Measurements from ENCODE around the gene RPS6KL1.

Gene RPS6KL1

GRCh38 chr14:74951443-74952179 lies 28.6 kb upstream of the RPS6KL1 start:
- Histone ChIP-seq H3K9me3 (ENCODE audit: control insufficient read depth, insufficient read depth, low read length) (no peaks in the 10 kb centered on the region), H3K4me3 (ENCODE audit: low read length) (no peak overlapping the region), H3K27ac (ENCODE audit: low read length) (no peak overlapping the region), H3K4me1 (ENCODE audit: control insufficient read depth, insufficient read depth, low read length) (peaks cover 2% of the 10 kb centered on the region; the same call in 1 of the 2 replicates), H3K27me3 (ENCODE audit: control insufficient read depth, insufficient read depth, low read length) (no peaks in the 10 kb centered on the region; the same call in 1 of the 2 replicates), H3K36me3 (ENCODE audit: control insufficient read depth, insufficient read depth, low read length) (no peaks in the 10 kb centered on the region)
- no CpG with 5 or more reads among the region's 15 CpGs for WGBS (ENCODE audit: insufficient coverage, insufficient read length)
- no peak for DNase-seq (ENCODE audit: low read depth, low spot score)

DNA sequence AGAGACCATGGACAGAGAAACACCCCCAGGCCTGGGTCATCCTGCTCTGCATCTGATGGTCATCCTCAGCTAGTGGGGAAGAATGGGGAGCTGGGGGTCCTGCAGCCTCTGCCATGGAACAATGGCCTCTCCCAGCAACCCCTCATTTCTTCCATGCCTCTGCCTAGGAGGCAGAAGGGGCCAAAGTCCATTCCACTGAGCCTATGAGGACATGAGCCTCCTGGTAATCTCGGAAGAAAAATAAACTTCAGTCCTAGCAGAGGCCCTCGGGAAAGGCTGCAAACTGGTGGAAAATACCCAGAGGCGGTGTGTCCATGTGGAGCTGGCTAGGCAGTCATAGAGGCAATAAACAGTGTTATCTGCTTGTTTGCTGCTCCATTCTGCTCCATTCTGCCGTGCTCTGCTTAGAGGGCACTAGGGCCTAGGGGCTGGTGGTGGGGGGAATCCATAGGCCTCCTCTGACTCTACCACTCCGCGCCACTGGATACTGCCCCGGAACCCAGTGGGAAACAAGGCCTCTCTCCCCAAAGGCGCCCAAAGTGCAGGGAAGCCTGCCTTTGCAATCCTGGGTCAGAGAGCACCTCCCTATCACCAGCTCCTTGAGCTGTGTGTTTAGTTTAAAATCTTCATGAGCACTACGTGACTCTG lies 27.9 kb upstream of the RPS6KL1 start:
- peaks cover 5% of the 10 kb centered on the region; the same call in 1 of the 2 replicates for H3K4me1 ChIP-seq (ENCODE audit: control insufficient read depth, insufficient read depth, low read length)
- H3K27me3 ChIP-seq (ENCODE audit: control insufficient read depth, insufficient read depth, low read length), result no peaks in the 10 kb centered on the region; the same call in 1 of the 2 replicates
- H3K9me3 ChIP-seq (ENCODE audit: control insufficient read depth, insufficient read depth, low read length), result no peaks in the 10 kb centered on the region
- H3K36me3 ChIP-seq (ENCODE audit: control insufficient read depth, insufficient read depth, low read length), result no peaks in the 10 kb centered on the region
- no peak for DNase-seq (ENCODE audit: low read depth, low spot score)
- no CpG with 5 or more reads among the region's 9 CpGs for WGBS (ENCODE audit: insufficient coverage, insufficient read length)
- no peak overlapping the region for H3K27ac ChIP-seq (ENCODE audit: low read length)
- H3K4me3 ChIP-seq (ENCODE audit: low read length), result no peak overlapping the region

DNA sequence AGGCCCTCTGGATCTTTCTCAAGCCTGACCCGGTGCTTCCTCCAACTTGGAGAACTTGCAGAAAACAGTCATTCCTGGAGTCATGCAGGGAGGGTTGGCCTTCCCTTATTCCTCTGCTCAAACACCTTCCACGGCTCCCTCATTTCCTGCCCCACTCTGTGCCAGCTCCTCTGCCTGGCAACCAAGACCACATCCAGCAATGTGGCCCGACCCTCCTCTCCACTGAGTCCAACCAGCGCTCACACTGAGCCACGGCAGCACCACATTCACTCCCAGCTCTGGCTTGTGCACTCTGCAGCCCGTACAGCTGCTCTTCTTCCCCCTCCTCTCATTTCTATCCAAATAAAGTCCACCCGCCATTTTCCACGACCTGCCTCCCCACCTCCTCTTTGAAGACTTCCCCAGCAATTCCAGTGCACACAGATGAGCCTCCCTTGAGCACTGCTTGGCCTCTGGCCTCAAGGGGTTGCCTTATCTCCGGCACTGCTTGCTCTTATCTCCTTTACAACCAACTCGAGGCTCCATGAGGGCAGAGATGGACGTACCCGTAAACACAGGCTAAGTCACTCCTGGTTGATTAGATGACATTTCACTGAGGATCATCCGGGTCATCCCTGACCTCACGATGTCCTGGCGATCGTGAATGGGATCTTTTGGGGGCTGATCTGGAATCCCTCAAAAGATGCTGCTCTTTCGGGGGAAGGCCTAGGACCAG lies 27.0 kb upstream of the RPS6KL1 start:
- no peak for DNase-seq (ENCODE audit: low read depth, low spot score)
- no peaks in the 10 kb centered on the region for H3K36me3 ChIP-seq (ENCODE audit: control insufficient read depth, insufficient read depth, low read length)
- H3K27me3 ChIP-seq (ENCODE audit: control insufficient read depth, insufficient read depth, low read length), result no peaks in the 10 kb centered on the region
- H3K4me1 ChIP-seq (ENCODE audit: control insufficient read depth, insufficient read depth, low read length), result peaks cover 5% of the 10 kb centered on the region; the same call in 1 of the 2 replicates
- H3K27ac ChIP-seq (ENCODE audit: low read length), result no peak overlapping the region
- H3K4me3 ChIP-seq (ENCODE audit: low read length), result no peak overlapping the region
- no CpG with 5 or more reads among the region's 17 CpGs for WGBS (ENCODE audit: insufficient coverage, insufficient read length)
- no peaks in the 10 kb centered on the region for H3K9me3 ChIP-seq (ENCODE audit: control insufficient read depth, insufficient read depth, low read length)

DNA sequence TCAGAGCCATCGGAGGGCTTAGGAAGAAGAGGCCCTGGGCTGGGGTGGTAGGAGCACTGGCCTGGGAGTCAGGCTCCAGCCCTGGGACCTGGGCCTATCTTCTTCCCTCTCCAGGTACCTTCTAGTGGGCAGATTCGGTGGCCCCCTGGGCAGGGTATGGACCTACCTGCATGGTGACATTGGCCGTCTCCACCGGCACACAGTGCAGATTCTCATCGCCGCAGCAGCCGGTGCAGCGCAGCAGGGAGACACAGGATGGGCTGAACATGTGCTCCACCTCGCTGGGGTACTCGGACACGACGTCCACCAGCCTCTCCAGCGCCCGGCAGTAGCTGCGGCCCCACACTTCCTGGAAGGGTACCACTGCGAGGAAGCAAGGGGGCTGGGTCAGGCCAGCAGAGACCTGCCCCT lies 26.1 kb upstream of the RPS6KL1 start:
- no CpG with 5 or more reads among the region's 16 CpGs for WGBS (ENCODE audit: insufficient coverage, insufficient read length)
- no peaks in the 10 kb centered on the region for H3K9me3 ChIP-seq (ENCODE audit: control insufficient read depth, insufficient read depth, low read length)
- H3K27ac ChIP-seq (ENCODE audit: low read length), result no peak overlapping the region
- DNase-seq (ENCODE audit: low read depth, low spot score), result no peak
- no peaks in the 10 kb centered on the region for H3K36me3 ChIP-seq (ENCODE audit: control insufficient read depth, insufficient read depth, low read length)
- H3K4me1 ChIP-seq (ENCODE audit: control insufficient read depth, insufficient read depth, low read length), result 0 out of 2 replicates have a peak, but pooled peaks cover 3% of the 10 kb centered on the region
- no peak overlapping the region for H3K4me3 ChIP-seq (ENCODE audit: low read length)
- H3K27me3 ChIP-seq (ENCODE audit: control insufficient read depth, insufficient read depth, low read length), result no peaks in the 10 kb centered on the region

- H3K9me3 ChIP-seq (ENCODE audit: control insufficient read depth, insufficient read depth, low read length), result no peaks in the 10 kb centered on the region
- H3K36me3 ChIP-seq (ENCODE audit: control insufficient read depth, insufficient read depth, low read length), result no peaks in the 10 kb centered on the region
- no peak for DNase-seq (ENCODE audit: low read depth, low spot score)
- 0 out of 2 replicates have a peak, but pooled peaks cover 3% of the 10 kb centered on the region for H3K4me1 ChIP-seq (ENCODE audit: control insufficient read depth, insufficient read depth, low read length)
- no peak overlapping the region for H3K27ac ChIP-seq (ENCODE audit: low read length)
- H3K27me3 ChIP-seq (ENCODE audit: control insufficient read depth, insufficient read depth, low read length), result no peaks in the 10 kb centered on the region
- H3K4me3 ChIP-seq (ENCODE audit: low read length), result no peak overlapping the region
- whole genome bisulfite sequencing (ENCODE audit: insufficient coverage, insufficient read length), result no CpG with 5 or more reads among the region's 23 CpGs
These were observed 25.4 kb upstream of the RPS6KL1 start for GRCh38 chr14:74948228-74949175.

GRCh38 chr14:74947353-74948227 lies 24.5 kb upstream of the RPS6KL1 start:
- H3K4me1 ChIP-seq (ENCODE audit: control insufficient read depth, insufficient read depth, low read length), result 0 out of 2 replicates have a peak, but pooled peaks cover 3% of the 10 kb centered on the region
- no CpG with 5 or more reads among the region's 13 CpGs for WGBS (ENCODE audit: insufficient coverage, insufficient read length)
- H3K9me3 ChIP-seq (ENCODE audit: control insufficient read depth, insufficient read depth, low read length), result no peaks in the 10 kb centered on the region
- no peak for DNase-seq (ENCODE audit: low read depth, low spot score)
- H3K27me3 ChIP-seq (ENCODE audit: control insufficient read depth, insufficient read depth, low read length), result no peaks in the 10 kb centered on the region
- no peaks in the 10 kb centered on the region for H3K36me3 ChIP-seq (ENCODE audit: control insufficient read depth, insufficient read depth, low read length)
- H3K27ac ChIP-seq (ENCODE audit: low read length), result no peak overlapping the region
- H3K4me3 ChIP-seq (ENCODE audit: low read length), result no peak overlapping the region

- Histone ChIP-seq H3K9me3 (ENCODE audit: control insufficient read depth, insufficient read depth, low read length) (no peaks in the 10 kb centered on the region), H3K27me3 (ENCODE audit: control insufficient read depth, insufficient read depth, low read length) (no peaks in the 10 kb centered on the region), H3K4me1 (ENCODE audit: control insufficient read depth, insufficient read depth, low read length) (0 out of 2 replicates have a peak, but pooled peaks cover 3% of the 10 kb centered on the region), H3K4me3 (ENCODE audit: low read length) (no peak overlapping the region), H3K27ac (ENCODE audit: low read length) (no peak overlapping the region), H3K36me3 (ENCODE audit: control insufficient read depth, insufficient read depth, low read length) (no peaks in the 10 kb centered on the region)
- DNase-seq (ENCODE audit: low read depth, low spot score), result no peak
- no CpG with 5 or more reads among the region's 5 CpGs for WGBS (ENCODE audit: insufficient coverage, insufficient read length)
These were observed 23.7 kb upstream of the RPS6KL1 start for GRCh38 chr14:74946659-74947281.

DNA sequence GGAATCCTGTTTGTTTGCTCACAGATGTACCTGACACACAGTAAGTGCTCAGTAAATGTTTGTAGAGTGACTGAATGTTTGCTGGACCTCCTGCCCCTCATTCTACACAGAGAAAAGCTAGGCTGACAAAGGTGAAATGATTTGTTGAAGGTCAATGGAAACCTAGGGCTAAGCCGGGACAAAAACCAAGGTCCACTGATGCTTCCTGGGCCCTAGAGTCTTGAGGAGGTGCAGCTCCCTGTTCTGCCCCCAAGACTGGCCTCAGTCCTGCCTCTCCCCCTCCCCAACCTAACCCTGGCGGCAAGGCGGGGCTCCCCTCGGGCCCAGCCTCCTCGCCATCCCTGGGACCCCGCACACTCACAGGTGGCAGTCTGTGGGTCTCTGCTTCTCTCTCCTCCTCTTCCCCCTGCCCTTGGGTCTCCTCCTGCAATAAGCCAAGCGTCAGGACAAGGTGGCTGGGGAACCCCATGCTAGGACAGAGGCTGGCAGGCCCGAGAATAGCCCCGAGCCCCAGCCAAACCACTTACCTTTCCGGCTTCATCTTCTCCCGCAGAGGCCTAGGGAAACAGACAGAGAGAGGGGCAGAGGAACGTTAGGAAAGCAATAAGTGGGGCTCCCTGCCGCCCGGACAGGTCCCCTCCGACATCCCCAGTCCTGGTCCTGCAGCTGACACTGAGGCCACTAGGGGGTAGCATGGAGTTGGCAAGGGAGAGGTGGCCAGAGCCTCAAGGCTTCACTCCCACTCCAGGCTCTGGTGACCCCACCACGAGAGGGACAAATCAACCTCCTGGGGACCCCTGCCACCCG lies 23.0 kb upstream of the RPS6KL1 start:
- 0 out of 2 replicates have a peak, but pooled peaks cover 3% of the 10 kb centered on the region for H3K4me1 ChIP-seq (ENCODE audit: control insufficient read depth, insufficient read depth, low read length)
- H3K27ac ChIP-seq (ENCODE audit: low read length), result no peak overlapping the region
- no peaks in the 10 kb centered on the region for H3K9me3 ChIP-seq (ENCODE audit: control insufficient read depth, insufficient read depth, low read length)
- DNase-seq (ENCODE audit: low read depth, low spot score), result peak; percentile 68
- H3K36me3 ChIP-seq (ENCODE audit: control insufficient read depth, insufficient read depth, low read length), result no peaks in the 10 kb centered on the region
- no peaks in the 10 kb centered on the region for H3K27me3 ChIP-seq (ENCODE audit: control insufficient read depth, insufficient read depth, low read length)
- H3K4me3 ChIP-seq (ENCODE audit: low read length), result no peak overlapping the region
- whole genome bisulfite sequencing (ENCODE audit: insufficient coverage, insufficient read length), result no CpG with 5 or more reads among the region's 17 CpGs

Data from iPS DF 6.9 (cell line).